DMS 273 (cell line): ENCODE data around the gene ASPDH.
A peak's percentile ranks its signal among the peaks of the same experiment; 100 is the strongest.

Experiments used
- DNase-seq: peaks from one replicate; lab custom pipeline; 2025; ENCODE audit not compliant: unreplicated experiment; lab: John Stamatoyannopoulos, UW

ASPDH gene

GRCh38 chr19:50498219-50499056 is 15.3 kb downstream of the ASPDH start:
- no peak for DNase-seq

DNA sequence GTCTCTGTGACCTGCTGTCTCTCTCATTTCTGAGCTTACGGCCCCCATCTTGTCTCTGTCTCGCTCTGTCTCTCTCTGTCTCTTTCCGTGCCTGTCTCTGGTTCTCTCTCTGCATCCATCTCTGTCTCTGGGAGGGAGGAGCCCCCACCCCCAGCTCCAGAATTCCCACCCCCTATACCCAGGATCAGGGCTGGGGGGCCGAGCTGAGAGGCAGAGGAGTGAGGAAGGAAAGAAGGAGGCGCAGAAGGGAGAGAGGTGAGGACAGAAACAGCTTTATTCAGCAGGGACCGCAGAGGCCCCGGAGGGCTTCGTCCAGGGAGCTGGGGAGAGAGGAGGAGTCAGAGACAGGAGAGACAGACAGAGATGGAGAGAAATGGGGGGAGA is 16.7 kb downstream of the ASPDH start:
- no peak for DNase-seq

DNA sequence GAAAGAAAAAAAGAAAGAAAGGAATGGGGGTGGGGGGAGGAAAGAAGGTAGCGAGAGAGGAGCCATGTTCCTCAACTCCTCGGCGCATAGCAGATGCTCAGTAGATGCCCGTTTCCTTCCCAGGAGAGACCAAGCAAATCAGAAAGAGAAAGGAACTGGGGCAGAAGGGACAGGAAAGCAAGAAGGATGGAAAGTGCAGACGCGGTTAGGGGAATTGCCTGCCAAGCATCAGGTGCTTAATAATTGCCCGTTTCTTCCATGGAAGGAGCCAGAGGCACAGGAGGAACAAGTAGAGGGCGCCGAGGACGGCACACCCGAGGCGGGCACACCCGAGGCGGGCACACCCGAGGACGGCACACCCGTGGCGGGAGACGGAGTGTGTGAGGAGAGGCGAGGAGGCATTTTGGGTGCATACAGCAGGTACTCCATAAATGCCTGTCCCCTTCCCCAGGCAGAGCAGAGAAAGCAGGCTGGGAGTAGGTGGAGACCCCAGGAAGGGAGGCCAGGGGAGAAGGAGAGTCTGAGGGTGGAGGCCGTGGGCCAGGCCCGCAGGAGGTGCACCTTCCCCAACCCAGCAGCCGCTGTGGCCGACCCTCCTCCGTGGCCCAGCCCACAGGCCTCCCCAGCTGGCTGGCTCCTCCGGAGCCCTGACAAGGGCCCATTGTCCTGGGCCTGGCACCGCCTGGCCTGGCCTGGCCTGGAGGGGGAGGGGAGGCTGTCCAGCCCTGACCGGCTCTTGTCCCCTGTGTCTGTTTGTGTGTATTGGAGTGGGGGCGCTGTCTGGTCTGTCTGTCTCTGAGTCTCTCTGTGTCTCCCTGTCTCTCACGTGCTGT is 17.3 kb downstream of the ASPDH start:
- peak; percentile 21 for DNase-seq

- DNase-seq = no peak
Measured at GRCh38 chr19:50495020-50495531, 18.6 kb downstream of the ASPDH start.

GRCh38 chr19:50494186-50495019 is 19.3 kb downstream of the ASPDH start:
- no peak for DNase-seq

DNA sequence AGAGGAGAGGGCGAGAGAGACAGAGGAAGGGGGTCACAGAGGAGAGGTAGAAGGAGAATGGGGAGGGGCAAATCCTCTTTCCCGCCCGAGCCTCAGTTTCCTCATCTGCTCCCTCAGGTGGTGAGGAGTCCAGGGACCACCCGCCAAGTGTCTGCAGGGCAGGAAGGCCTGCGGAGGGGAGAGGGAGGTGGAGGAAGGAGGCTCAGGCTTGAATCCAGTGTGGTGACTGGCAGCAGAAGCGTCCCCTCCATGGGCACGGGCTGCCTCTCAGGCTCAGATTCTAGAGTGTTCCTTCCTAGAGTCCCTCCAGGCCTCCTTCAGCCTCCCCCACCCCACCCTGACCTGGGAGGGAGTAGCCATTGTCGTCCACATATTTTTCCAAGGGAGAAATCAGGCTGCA is 20.5 kb downstream of the ASPDH start:
- no peak for DNase-seq

- DNase-seq = no peak
Measured at GRCh38 chr19:50492303-50493052, 21.2 kb downstream of the ASPDH start.

GRCh38 chr19:50490991-50491472 is 22.7 kb downstream of the ASPDH start:
- no peak for DNase-seq

DNA sequence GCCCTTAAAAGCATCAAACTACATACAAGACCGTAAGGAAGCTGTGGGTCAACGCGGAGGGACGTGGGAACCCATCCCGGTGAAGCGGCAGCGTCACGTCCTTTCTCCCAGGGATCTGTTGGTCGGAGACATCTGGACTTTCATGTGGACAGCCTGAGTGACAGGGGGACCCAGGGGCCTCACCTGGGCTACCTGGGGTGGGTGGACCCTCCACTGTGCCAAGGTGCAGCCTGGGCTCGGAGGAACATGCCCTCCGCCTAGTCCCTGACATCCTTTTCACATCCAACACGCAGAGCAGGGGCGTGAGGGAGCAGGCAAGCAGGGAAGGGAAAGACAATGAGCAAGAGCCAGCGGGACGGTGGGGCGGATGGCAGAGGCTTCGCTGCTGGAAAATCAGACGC is 23.3 kb downstream of the ASPDH start:
- no peak for DNase-seq

DNA sequence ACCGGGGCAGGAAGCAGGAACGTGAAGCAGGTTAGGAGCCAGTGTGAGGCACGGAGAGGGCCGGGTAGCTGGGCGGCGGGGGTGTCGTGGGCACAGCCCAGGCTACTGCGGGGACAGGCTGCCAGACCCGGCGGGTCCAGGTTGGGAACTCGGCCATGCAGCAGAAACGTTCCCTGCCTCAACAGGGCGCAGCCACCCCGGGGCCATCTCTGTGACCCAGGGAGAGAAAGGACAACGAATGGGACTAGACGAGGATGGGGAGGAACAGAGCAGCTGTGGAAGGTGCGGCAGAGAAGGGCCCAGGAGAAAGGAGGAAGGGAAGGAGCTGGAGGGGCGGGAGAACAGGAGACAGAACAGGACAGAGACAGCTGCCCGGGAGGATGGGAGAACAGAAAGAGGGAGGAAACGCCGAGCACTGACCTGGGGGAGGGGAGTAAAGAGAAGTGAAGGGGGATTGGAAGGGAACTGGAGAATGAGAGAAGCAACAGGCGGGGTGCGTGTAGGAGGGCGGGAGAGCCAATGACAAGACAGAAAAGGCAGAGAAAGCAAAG is 24.2 kb downstream of the ASPDH start:
- DNase-seq = no peak

DNA sequence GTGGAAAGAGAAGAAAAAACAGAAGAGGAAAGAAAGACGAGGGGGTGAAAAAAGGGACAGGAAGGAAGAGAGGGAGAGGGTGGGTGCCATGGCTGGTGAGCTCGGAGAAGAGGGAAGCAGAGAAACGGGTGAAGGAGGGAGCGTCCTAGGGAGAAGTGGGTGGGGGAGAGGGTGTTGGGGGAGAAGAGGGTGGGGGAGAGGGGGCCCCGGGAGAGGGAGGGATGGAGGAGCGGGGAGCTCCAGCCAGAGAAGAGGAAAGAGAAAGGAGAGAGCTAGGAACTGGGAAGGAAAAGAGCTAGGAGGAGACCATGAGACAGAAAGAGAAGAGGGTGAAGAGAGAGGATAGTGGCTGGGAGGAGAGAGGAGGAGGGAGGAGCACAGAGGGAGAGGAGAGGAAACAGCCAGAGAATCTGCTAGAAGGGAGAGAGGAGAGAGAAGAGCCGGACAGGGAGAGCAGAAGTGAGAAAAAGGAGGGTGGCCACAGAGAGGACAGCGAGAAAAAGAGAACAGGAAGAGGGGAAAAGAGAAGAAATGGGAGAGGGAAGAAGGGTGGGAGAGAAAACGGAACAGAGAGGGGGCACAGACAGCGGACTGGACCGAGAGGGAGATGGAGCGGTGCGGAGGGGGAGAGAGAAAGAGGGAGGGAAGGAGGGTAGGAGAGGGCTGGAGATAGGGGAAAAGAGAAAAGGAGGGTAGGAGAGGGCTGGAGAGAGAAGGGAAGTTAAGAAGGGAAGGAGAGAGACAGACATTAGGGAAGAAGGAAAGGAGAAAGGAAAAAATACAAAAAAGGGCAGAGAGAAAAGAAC is 25.1 kb downstream of the ASPDH start:
- DNase-seq = no peak

DNA sequence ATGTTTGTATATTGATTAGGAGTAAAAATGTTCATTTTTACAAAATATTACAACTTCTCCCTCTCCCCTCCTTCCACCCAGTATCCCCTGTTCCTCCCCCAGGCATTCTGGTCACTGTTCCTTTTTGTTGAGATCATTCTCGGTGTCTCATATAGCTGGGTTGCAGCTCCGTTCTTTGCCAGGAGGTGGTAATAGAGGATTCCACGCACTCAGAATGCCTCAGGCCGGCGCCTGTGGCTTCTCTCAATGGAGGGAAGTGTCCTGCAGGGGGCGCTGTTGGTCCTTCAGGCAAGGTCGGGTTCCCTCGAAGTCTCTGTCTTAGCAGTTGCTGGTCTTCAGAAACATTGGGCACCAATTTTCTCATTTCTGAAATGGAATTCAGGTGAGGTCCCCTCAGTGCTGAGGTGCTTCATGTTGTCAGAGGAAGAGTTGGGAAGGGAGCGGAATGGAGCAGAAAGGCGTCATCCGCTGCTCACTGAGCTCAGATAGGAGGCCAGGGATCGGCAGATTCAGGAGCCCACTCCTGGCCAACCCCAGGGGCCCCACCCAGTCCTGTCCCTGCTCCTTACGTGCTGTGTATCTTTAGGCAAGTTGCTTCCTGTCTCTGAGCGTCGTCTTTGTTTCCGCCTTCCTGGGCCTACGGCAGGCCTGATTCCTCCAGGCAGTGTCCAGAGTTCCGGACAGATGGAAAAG is 26.7 kb downstream of the ASPDH start:
- peak; percentile 76 for DNase-seq

GRCh38 chr19:50485284-50485955 is 28.3 kb downstream of the ASPDH start:
- no peak for DNase-seq

GRCh38 chr19:50482916-50483315 is 30.8 kb downstream of the ASPDH start:
- no peak for DNase-seq

GRCh38 chr19:50482271-50482855 is 31.4 kb downstream of the ASPDH start:
- no peak for DNase-seq

DNA sequence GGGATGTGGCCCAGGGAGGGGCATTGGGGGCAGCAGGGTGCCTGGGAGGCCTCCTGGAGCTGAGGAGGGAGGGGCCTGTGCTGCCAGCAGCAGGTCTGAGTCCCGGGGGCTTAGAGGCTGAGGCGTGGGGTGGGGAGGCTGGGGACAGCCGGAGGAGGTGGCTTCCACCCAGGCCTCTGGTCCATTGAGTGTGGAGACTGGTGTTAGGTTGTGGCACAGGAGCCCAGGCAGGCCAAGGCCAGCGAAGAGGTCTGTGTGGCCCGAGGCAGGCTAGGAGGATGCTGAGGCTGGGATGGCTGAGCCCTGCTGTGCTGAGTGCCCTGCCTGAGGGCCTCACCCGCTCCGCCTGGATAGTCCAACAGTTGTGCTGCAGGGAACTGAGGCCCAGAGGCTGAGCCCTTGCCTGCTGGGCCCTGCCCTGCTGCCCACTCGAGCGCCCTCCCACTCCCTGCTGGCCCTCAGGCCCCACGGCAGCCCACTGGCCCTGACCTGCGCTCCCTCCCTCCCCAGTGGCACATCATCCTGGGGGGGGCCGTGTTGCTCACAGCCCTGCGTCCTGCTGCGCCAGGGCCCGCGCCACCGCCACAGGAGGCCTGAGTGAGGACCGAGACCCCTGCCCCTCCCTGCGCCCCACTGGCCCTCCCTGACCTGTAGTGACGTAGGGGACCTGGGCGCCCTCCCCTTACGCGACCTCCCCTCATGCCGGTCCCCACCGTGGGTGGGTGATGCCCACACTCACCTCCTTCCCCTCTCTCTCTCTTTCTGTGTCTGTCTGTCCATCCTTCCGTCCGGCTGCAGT is 32.2 kb downstream of the ASPDH start:
- no peak for DNase-seq
